K562 (cell line): ENCODE data around the gene HAS3. TPM values are rescaled to one million over a fixed set of nuclear protein-coding genes. Genes with fewer than 3 reads are reported as not detected.

Experiments used
- BRF1 ChIP-seq: IDR thresholded peaks from 3 replicates; pipeline ENCODE4 v1.6.1; 2011; ENCODE audit warnings: borderline replicate concordance, mild to moderate bottlenecking; ENCODE audit not compliant: insufficient read length; ENCODE audit errors: extremely low read depth
- CHD2 ChIP-seq: IDR thresholded peaks from 2 replicates; pipeline ENCODE4 v1.6.1; 2011; ENCODE audit warnings: low read depth, low read length
- ESRRB ChIP-seq: fragments of 250-450 bp; sonication (Bioruptor Pico); IDR thresholded peaks from 2 replicates; pipeline ENCODE4 v1.5.0; 2020; ENCODE audit warnings: mild to moderate bottlenecking, moderate library complexity, borderline replicate concordance
- GTF2E2 ChIP-seq: fragments of 200-800 bp; sonication (Bioruptor generic); IDR thresholded peaks from 2 replicates; pipeline ENCODE4 v1.6.1; 2016; ENCODE audit warnings: missing genetic modification characterization, missing compliant biosample characterization
- HOXB6 ChIP-seq: fragments of 250-450 bp; sonication (Bioruptor Pico); IDR thresholded peaks from 2 replicates; pipeline ENCODE4 v1.5.1; 2022; ENCODE audit warnings: mild to moderate bottlenecking, borderline replicate concordance
- KDM1A ChIP-seq, 2 experiments: fragments of 450-650 bp; IDR thresholded peaks; 2 replicates each; pipeline ENCODE4 v1.6.1; 2016; ENCODE audit warnings: mild to moderate bottlenecking in 2 of 2
- MCM7 ChIP-seq, 2 experiments: fragments of 450-650 bp; IDR thresholded peaks; 2 replicates each; pipeline ENCODE4 v1.6.1; 2016 to 2018
- MGA ChIP-seq: fragments of 450-650 bp; IDR thresholded peaks from 2 replicates; pipeline ENCODE4 v1.6.1; 2016; ENCODE audit warnings: mild to moderate bottlenecking, moderate library complexity
- MTF1 ChIP-seq: fragments of 250-450 bp; sonication (Bioruptor Pico); IDR thresholded peaks from 2 replicates; pipeline ENCODE4 v1.9.0; 2021; ENCODE audit warnings: moderate library complexity, mild to moderate bottlenecking, inconsistent platforms, borderline replicate concordance
- PBX2 ChIP-seq, 2 experiments: IDR thresholded peaks in 1 of 2; conservative IDR thresholded peaks in 1 of 2; 2 replicates each; pipeline ENCODE4 v1.6.1; 2016; ENCODE audit warnings: low read depth in 2 of 2, mild to moderate bottlenecking in 1 of 2, missing compliant biosample characterization in 1 of 2, missing genetic modification characterization in 1 of 2, moderate library complexity in 1 of 2
- RNF2 ChIP-seq: sonication (generic); IDR thresholded peaks from 2 replicates; pipeline ENCODE4 v1.6.1; 2016
- TAF1 ChIP-seq: IDR thresholded peaks from 2 replicates; pipeline ENCODE4 v1.6.1; 2011; ENCODE audit warnings: mild to moderate bottlenecking, low read length, moderate library complexity; ENCODE audit not compliant: insufficient read depth, control insufficient read depth, severe bottlenecking; ENCODE audit errors: extremely low read depth
- ZKSCAN1 ChIP-seq: fragments of 150-350 bp; IDR thresholded peaks from 2 replicates; pipeline ENCODE4 v1.6.1; 2016; ENCODE audit warnings: low read depth, low read length
- polyA plus RNA-seq, 8 experiments: library from polyadenylated mRNA; depleted of rRNA in 4 of 8; stranded (reverse) in 5 of 8; unstranded in 3 of 8; fragments of >200 nt; fragmentation: Nextera tagmentation in 2 of 8; fragmentation: Illumina TruSeq in 1 of 8; extraction: Ambion mirVana in 2 of 8; extraction: Trizol in 1 of 8; gene quantifications; 2 replicates each; pipeline versions ENCODE4 v1.2.1 to v1.2.3, GENCODE V29; 2011 to 2014; ENCODE audit warnings: inconsistent platforms in 1 of 8, missing spikeins in 1 of 8
- total RNA-seq, 7 experiments: library from RNA; depleted of rRNA in 6 of 7; stranded (reverse); fragments of >200 nt in 6 of 7; fragmentation: Illumina TruSeq in 2 of 7; extraction: Trizol in 2 of 7; gene quantifications; 2 replicates each; pipeline versions ENCODE4 v1.2.1 to v1.2.3, GENCODE V29; 2011 to 2021; ENCODE audit warnings: low replicate concordance in 1 of 7

HAS3 gene
- total and polyA plus RNA-seq, 9 of the 15 experiments (the other 6 are each of a cell fraction or from before 2014, with no cell fraction given) = 0.04 to 0.33 (median 0.13) TPM; not detected in 1

- TF ChIP-seq CHD2 (no peak), RNF2 (no peak), BRF1 (no peak), PBX2 (CRISPR knock-in tag; IDR thresholded peaks at IDR 0.05; ENCODE audit: low read depth) (no peak), PBX2 (tag; conservative IDR thresholded peaks at IDR 0.05; ENCODE audit: low read depth) (no peak), HOXB6 (no peak), ESRRB (CRISPR knock-in tag) (no peak), MTF1 (no peak), KDM1A (IDR thresholded peaks at IDR 0.05) (no peak), MGA (no peak), ZKSCAN1 (no peak), MCM7 (IDR thresholded peaks at IDR 0.05) (no peak), GTF2E2 (tag) (peak; percentile 68), TAF1 (peak; percentile 79)
Observed at GRCh38 chr16:69132424-69133252, 27.2 kb downstream of the HAS3 start, which contains the start of the genes CHTF8 and UTP4 (continued).
